CD4-positive, alpha-beta T cell treated with Interleukin-15 for 4 hours (primary cell): ENCODE data around the gene CDH23.
"Not testable (repeated sequence)": the region's sequence is repeated elsewhere in the genome, so short reads cannot be mapped to it uniquely, and the experiment has no call there.

Source experiments
- DNase-seq: peaks from one replicate; pipeline ENCODE4 v3.0.0-alpha.2; 2020; ENCODE audit warnings: low spot score

The CDH23 gene

DNA sequence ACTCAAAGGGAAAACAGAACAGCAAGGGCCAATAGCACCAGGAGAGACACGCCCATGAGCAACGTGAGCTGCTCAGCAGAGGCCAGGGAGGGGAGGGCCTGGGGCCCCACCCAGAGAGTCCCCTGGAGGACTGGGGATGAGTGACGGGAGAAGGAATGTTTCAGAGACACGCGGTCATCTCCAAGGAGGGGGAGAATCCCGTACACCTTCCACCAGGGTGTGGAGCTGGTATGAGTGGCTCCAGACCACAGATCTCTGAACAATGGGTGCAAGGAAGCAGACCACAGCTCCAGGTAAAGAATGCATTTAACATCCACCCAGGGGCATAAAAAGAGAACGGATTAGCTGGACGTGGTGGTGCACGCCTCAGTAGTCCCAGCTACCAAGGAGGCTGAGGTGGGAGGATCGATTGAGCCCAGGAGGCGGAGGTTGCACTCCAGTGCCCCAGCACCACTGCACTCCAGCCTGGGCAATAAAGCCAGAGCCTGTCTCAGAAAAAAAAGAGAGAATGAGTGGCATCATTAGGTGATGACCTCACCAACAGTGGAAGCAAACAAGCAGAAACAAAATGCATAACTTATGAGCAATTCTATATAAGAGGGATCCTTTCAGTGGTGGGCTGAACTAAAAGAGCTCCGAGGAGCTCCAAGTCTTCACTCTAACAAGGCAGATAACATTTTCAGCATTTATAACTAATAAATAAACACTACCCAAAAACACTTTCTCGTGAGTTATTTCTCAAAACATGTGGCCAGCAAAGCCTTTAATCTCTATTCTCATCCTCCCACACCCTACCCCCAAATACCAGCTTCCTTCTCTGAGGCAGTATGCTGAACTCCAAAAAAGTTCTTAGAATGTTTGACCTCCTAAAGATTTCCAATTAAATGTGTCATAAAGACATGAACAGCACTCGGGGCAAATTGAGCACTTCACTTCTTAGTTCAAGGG, 441.8 kb downstream of the CDH23 start:
- no peak for DNase-seq

DNA sequence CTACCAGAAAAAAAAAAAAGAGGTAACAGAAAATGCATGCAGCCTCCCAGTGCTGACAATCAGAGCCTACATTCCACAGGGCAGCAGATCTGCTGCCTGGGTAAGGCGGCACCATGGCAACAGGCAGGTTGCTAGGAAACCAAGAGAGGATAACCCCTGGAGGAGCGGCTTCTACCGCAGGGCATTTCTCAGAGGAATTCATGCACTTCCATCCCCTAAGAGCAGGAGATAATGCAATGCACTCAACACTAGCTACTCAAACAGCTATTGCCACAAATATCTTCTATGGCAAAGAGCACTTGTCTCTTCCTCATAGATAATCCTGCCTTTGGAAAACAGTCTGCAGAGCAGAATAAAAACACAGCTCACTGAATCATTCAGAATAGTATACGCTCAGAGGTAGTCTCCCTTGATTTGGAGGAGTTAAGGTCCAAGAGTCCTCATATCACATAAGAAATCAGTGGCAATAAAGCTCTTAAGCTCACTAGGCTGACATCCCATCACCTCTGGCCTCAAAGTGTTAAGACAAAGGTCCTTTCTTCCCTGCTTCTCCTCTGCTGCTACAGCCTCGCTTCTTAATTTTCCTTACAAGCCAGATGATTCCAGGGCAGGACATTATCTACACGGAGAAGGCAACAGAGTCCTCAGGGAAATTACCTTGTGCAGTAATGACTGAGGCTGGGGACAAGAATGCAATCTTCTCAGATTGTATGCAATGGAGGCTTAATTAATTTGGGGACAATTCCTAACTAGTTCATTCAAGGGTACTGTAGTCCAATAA, 443.6 kb downstream of the CDH23 start:
- DNase-seq, result no peak

DNA sequence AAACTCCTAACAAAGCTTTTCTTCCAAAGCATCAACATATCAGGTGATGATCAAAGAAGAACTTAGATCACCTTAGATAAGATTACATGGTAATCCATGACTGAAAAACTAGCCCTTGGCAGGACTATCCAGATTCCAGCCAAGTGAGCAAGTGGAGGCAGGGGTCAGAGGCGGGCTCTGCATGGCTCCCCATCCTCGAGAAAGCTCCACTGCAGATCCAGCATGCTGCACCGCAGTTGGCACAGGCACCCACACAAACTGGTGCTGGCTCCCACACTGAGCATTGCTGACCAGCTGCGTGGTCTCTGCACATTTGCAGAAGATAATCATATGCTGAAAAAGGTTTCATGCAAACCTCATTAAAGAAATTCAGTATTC, 444.2 kb downstream of the CDH23 start:
- DNase-seq, result no peak

DNA sequence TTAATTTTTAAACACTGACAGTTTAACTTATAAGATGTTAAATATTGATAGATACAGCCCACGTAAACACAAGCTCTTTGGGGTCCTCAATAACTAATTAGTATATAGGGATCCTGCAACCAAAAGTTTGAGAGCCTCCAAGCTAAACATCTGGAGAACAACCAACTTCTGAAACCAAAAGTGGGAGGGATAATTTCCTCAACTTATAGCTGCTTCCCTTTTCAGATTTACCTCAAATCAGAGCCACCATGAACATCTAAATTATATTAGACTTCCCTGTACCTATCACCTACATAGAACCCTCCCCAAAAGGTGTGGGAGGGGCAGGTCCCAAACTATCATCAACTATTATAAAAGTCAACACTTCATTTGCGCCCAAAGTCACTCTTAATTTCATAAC, 445.7 kb downstream of the CDH23 start:
- DNase-seq, result no peak

DNA sequence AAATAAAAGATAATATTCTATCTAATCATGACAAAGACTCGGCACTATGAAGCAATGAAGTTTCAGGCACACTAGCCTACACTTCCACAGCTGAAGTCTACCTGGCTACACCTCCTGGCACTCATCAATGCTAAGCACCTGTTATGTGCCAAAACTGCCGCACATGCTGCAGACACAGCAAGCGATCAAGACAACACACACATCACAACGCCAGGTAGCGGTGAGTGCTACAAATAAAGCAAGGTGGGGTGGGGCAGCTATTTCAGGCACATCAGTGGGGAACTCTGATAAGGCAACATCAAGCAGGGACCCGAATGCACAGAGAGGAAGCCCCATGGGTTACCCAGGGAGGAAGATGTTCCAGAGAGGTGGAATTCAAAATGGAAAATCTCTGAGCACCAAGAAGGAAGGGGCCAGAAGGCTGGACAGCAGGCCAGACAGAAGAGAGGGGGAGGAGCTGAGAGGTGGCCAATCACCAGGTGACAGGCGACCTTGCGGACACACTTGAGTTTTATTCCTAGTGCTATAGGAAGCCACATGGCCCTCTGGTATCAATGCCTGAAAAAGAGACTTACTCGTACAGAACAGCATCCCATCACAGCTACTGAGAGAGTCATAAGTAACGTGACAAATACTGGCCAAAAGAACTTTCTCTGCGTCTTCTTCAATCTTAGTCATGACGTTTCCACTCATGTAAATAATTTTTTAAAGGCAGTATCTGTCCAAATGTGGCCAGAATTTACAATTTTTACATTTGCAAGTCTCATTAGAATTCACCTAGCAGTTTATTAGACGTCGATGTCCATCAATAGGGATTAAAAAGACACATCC, 446.4 kb downstream of the CDH23 start:
- no peak for DNase-seq

DNA sequence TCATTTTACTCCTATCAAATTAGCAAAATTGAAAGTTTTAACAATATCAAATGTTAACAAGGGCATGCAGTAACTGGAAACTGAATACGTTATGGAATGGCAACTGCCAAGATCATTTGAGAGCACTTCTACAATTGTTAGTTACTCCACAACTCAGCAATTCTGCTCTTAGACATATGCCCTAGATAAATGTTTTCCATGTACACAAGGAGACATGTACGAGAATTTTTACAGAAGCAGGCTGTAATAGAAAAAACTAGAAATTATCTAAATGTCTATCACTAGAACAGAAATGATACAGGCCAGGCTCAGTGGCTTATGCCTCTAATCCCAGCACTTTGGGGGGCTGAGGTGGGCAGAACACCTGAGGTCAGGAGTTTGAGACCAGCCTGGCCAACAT, 447.4 kb downstream of the CDH23 start:
- DNase-seq, result no peak

DNA sequence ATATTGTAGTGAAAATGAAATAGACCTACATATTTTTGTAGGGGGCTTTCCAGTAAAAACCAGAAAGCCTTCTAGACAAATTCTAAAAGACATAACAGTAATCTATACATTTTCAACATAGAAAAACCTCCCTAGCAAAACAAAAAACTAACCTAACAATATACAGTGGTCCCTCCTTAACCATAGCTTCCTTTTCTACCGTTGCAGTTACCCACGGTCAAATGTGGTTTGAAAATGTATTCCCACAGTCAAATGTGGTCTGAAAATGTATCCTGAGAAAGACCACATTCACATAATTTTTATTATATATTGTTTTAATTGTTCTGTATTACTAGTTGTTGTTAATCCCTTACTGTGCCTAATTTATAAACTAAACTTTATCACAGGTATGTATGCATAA, 448.0 kb downstream of the CDH23 start:
- DNase-seq, result no peak

DNA sequence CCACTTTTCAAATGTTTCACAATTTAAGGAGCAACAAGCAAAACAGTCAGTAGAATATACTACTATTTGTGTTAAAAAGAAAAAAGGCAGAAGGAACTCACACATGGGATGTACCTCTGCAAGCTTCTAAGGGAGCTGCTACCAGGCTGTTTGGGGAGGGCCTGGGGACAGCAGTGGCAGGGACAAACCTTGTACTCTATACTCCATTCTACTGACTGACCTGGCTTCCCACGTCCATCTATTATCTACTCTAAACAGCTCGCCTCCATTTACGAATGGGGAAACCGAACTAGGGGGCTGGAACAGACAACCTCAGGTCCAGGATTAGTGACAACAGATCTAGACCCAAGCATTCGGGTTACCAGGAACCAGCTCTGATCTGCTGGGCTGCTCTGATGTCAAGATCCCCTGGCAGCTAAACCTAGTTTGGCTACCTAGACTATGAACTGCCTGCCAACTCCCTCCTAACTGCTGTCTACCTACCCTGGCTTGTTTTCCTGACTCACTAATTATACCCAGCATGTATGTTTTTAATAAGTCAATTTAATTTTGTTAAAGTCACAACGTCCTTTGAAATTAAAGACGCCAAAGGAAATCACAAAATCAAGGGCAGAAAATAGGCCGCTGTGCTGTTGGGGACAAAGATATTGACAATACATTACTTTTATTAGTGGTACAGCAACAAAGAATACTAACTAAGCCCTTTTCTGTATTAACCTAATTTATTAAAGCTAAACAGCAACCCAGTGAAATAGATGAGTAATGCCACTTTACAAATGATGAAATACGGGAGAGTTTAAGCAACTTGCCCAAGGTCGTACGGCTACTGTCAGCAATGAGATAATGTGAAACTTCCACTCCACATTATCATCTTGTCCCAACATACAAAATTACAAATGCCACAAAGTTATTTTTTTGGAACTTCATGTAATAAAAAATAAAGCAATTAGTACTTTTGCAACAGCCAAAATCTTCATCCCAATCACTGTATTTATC, 449.0 kb downstream of the CDH23 start:
- no peak for DNase-seq

DNA sequence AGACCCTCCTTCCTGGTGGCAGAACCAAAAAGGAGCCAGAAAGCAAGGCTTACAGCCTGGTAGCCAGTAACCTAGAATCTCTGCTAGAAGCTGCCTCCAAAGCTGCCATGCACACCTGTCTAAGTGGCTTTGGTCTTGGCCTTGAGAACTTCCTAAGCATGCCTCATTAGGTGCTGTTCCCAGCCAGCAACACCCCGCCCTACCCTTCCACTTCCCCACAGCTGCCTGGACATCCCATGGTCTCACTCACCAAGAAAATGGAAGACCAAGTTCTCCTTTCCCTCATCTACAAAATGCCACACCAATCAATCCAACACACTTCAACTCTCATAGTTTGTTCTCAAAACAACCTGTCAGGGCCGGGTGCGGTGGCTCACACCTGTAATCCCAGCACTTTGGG, 450.1 kb downstream of the CDH23 start:
- DNase-seq, result no peak

DNA sequence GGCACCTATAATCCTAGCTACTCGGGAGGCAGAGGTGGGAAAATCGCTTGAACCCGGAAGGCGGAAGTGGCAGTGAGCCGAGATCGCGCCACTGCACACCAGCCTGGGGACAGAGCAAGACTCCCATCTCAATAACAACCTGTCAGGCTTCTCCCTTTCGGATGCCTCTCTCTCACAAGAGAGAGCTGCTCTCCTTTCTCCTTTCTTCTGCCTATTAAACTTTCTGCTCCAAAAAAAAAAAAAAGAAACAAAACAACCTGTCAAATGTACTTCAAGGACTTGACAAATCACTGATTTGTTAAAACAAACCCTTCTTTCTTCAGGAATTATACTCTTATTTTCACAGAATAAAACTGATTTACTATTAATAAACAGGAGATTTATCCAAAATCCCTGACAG, 450.7 kb downstream of the CDH23 start:
- no peak for DNase-seq

DNA sequence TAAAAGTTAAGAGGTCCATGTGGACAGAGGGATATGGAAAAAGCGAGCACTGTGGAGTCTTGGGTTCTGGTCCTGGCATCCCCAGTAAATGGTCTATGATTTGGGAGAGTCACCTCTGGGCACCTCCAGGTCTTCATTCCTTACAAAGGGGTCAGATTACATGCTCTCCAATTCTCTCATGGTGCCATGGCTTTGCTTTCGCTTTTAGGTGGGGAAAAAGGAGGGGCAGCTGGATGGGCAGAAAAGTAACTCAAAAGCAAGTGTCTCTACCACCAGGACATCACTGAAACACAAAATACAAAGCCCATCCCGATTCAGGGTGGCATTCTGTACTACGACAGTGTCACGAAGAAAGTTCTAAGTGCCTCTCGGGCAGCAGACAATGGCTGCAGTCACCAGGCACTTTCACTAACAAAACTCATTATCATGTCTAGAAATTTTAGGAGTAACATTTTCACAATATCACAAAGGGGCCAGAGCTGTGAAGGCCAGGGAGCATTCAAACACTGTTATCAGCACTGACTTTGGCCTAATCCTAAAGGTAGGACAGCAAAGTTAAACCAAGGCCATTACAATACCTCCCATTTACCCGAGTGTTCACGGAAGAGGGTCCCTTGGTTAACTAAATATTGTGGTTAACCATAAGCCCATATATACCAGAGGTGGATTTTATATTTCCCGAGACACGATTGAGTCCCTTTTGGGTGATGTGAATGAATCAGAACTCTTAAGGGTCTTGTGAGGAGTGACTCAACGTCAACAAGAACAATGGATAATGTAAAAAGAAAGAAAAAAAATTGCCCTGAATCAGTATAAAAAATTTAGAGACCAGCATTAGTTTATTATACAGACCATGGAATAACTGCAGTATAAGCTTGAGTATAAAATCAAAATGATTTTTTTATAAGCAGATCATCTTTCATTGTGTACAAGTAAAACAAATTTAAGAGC, 451.9 kb downstream of the CDH23 start:
- no peak for DNase-seq

DNA sequence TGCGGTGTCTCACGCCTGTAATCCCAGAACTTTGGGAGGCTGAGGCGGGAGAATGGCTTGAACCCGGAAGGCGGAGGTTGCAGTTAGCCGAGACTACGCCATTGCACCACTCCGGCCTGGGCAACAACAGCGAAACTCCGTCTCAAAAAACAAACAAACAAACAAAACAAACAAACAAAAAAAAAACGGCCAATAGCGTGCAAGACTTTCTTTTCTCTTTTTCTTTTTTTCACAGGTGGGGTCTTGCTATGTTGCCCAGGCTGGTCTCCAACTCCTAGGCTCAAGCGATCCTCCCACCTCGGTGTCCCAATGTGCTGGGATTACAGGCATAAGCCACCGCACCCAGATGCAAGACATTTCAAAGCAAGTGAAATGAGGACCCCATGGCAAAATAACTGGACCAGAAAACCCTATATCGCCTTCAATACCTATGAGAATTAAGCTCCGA, 452.8 kb downstream of the CDH23 start:
- no peak for DNase-seq

DNA sequence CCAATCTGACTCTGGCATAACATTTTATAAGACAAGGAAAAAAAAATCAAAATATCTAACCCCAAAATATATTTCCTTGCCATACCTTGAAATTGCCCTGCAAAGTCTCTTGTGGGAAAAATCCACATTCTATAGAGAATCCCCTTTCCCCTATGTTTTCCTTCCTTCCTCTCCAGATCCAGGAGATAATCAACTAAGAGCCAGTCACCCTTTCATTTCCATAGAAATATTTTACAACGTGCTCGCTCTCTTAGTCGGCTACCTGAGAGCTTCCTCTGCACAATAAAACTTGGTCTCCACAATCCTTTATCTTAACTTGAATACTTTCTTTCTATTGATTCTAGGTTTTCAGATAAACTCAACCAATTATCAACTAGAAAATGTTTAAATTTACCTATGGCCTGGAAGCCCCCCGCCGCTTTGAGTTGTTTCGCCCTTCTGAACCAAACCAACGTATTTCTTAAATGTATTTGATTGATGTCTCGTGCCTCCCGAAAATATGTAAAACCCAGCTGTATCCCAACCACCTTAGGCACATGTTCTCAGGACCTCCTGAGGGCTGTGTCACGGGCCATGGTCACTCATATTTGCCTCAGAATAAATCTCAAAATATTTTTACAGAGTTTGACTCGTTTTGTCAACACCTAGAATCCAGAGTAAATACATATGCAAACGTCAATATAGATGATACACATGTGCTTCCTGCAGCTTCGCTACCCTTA, 453.5 kb downstream of the CDH23 start:
- no peak for DNase-seq

DNA sequence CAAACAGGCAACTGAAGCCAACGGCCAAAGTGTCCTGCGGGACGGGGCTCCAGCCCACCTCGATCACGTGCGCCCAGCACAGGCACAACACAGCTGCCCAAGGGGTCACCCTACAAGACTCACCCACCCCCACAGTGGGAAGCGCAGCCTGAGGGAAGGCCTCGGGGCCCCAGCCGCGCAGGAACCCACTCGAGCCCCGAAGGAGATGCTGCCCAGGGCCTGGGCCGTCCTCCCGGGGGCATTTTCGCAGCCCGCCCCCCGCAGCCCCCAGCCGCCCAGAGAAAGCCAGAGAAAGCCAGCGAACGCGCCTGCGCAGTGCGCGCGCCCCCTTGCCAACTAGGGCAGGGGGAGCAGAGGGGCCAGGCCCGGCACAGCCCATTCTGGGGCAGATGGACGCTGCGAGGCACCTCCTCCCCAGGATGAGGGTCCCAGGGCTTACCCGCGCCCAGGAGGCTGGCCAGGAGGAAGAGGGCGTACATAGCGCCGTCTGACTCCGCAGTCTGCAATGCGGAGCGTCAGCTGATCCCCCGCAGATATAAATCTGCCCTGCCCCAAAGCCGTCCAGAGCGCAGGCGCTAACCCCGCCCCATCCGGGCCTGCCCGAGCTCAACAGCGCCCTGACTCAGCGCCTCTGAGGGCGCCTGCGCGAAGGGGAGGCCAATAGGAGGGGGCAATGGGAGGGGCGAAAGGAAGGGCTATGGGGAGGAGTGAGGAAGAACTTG, 454.2 kb downstream of the CDH23 start, which contains the start of gene PSAP:
PSAP (minus strand) TSS at position 509 of the 722 bp plus-strand sequence; CDS start at position 479, 30 bp downstream.
- DNase-seq, result peak; percentile 98

DNA sequence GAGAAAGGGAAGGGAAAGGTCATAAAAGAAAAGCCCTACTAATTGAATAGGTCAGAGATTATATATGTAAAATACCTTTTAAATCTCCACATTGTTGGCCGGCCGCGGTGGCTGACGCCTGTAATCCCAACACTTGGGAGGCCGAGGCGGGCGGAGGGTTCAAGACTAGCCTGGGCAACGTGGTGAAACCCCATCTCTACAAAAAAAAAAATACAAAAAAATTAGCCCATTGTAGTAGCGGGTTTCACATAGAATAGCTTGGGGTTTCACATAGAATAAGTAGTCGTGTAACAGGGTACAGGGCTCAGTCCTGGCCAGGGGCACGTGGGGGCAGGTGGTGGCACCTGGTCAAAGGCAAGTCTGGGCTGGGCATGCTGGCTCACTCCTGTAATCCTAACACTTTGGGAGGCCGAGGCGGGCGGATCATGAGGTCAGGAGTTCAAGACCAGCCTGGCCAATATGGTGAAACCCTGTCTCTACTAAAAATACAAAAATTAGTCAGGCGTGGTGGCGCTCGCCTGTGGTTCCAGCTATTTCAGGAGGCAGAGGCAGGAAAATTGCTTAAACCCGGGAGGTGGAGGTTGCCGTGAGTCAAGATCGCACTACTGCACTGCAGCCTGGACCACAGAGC, 454.9 kb downstream of the CDH23 start:
- not testable (repeated sequence) for DNase-seq

DNA sequence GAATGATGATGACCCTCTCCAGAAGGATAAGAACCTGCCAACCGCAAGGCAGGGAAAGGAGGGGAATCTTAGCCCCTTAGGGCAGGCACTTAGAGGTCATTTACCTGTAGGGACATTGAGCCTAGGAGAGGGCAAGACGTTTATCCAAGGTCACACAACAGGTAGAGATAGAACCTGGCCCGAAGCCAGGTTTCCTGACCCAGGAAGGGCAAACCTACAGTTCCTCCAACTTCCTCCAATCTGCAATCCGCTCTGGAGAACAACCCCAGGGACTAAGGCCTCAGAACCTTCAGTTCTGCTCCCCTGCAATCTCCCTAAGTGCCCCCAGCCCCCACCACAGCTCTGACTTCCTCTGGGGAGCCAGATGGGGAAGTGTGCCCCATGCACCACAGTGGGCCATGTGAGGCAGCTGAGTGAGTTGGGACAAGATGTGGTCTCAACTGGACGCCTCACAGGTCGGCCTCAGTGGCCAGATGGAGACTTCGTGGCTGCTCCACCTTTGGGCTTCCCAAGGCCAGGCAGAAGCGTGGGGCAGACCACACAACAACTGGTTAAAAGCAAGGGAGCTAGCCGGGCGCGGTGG, 455.7 kb downstream of the CDH23 start:
- no peak for DNase-seq

DNA sequence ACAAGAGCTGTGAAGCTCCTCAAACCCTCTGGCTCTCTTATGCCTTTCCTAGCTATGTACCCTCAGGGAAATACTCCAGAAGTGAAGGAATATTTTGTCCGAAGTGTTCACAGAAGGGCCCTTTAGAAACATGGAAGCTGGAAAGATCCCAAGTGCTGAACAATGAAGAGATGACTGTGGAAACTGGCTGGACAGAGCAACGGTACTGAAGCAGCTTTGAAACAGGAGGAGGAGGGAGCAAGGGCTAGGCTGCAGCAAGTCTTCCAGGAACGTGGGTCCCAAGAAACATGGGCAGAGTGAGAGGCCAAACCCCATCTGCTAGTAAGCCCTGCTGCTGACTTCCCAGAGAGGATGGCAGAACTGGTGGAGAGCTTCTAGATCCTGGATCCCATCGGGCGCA, 457.3 kb downstream of the CDH23 start:
- DNase-seq, result no peak
